ENCODE measurements around the gene BANP.
"Not testable (repeated sequence)": the region's sequence is repeated elsewhere in the genome, so short reads cannot be mapped to it uniquely, and the experiment has no call there.

The BANP gene

GRCh38 chr16:88021041-88021970, 70.1 kb downstream of the BANP start:
- peaks cover 7 to 60% of the 10 kb centered on the region in 2 experiments for H3K36me3 ChIP-seq (ENCODE audit: control insufficient read depth in 1 of 2, insufficient read depth in 2 of 2, low read depth in 1 of 2, low read length in 2 of 2)
- WGBS = 98% methylated on average over 24 of the region's 26 CpGs

GRCh38 chr16:88022076-88023042, 71.1 kb downstream of the BANP start:
- Histone ChIP-seq H3K4me2 (ENCODE audit: low read length, poor library complexity, severe bottlenecking) (no peak overlapping the region), H2BK5ac (ENCODE audit: low read depth, low read length, poor library complexity, severe bottlenecking) (no peak overlapping the region), H4K91ac (ENCODE audit: low read length) (no peak overlapping the region), H2BK120ac (ENCODE audit: low read depth, low read length) (no peak overlapping the region), H3K27me3 (ENCODE audit: control insufficient read depth in 1 of 2, insufficient read depth in 1 of 2, low read length in 2 of 2) (no peaks in the 10 kb centered on the region), H3K23ac (ENCODE audit: low read length in 2 of 2) (no peak overlapping the region), H3K4ac (ENCODE audit: low read depth in 1 of 2, low read length in 2 of 2) (no peak overlapping the region), H3K4me3 (ENCODE audit: insufficient read depth in 1 of 2, low read depth in 1 of 2, low read length in 2 of 2) (no peak overlapping the region), H3K79me1 (replicated peaks; ENCODE audit: low read length, poor library complexity, severe bottlenecking) (peaks cover 27% of the 10 kb centered on the region), H3K9ac (ENCODE audit: low read length) (peak overlapping the region; percentile 63), H2BK12ac (ENCODE audit: low read length in 2 of 2) (no peak overlapping the region), H2AK5ac (ENCODE audit: low read length, severe bottlenecking) (no peak overlapping the region), H3K36me3 (ENCODE audit: control insufficient read depth in 1 of 2, insufficient read depth in 2 of 2, low read depth in 1 of 2, low read length in 2 of 2) (peaks cover 7 to 58% of the 10 kb centered on the region in 2 experiments), H3K18ac (ENCODE audit: low read depth in 1 of 2, low read length in 2 of 2) (no peak overlapping the region), H3K14ac (ENCODE audit: low read length in 2 of 2) (no peak overlapping the region), H4K8ac (ENCODE audit: low read length) (no peak overlapping the region), H2AFZ (ENCODE audit: low read depth, low read length) (no peak overlapping the region), H3K9me3 (ENCODE audit: control insufficient read depth, low read length) (no peaks in the 10 kb centered on the region), H3K4me1 (ENCODE audit: control insufficient read depth, insufficient read depth, low read depth, low read length) (peaks cover 19% of the 10 kb centered on the region), H3K27ac (ENCODE audit: low read length, poor library complexity, severe bottlenecking) (no peak overlapping the region), H2BK15ac (ENCODE audit: low read depth, poor library complexity, severe bottlenecking) (no peak overlapping the region)
- no peak for DNase-seq
- 93% methylated on average over 23 of the region's 23 CpGs for WGBS

More at GRCh38 chr16:88021041-88021970, 70.1 kb downstream of the BANP start:
- not testable (repeated sequence) for DNase-seq; H2AFZ ChIP-seq (ENCODE audit: low read depth, low read length); H3K23ac ChIP-seq (ENCODE audit: low read length in 2 of 2); H3K27ac ChIP-seq (ENCODE audit: low read length, poor library complexity, severe bottlenecking); H3K9me3 ChIP-seq (ENCODE audit: control insufficient read depth, low read length); H3K4ac ChIP-seq (ENCODE audit: low read depth in 1 of 2, low read length in 2 of 2); H2BK12ac ChIP-seq (ENCODE audit: low read length in 2 of 2); H4K8ac ChIP-seq (ENCODE audit: low read length); H3K4me2 ChIP-seq (ENCODE audit: low read length, poor library complexity, severe bottlenecking); H2BK15ac ChIP-seq (ENCODE audit: low read depth, poor library complexity, severe bottlenecking); H3K4me3 ChIP-seq (ENCODE audit: insufficient read depth in 1 of 2, low read depth in 1 of 2, low read length in 2 of 2); H2AK5ac ChIP-seq (ENCODE audit: low read length, severe bottlenecking); H3K14ac ChIP-seq (ENCODE audit: low read length in 2 of 2); H4K91ac ChIP-seq (ENCODE audit: low read length); H3K18ac ChIP-seq (ENCODE audit: low read depth in 1 of 2, low read length in 2 of 2); H2BK120ac ChIP-seq (ENCODE audit: low read depth, low read length); H2BK5ac ChIP-seq (ENCODE audit: low read depth, low read length, poor library complexity, severe bottlenecking); H3K27me3 ChIP-seq (ENCODE audit: control insufficient read depth in 1 of 2, insufficient read depth in 1 of 2, low read length in 2 of 2)
- Histone ChIP-seq H3K9ac (ENCODE audit: low read length) (peak overlapping the region; percentile 63), H3K4me1 (ENCODE audit: control insufficient read depth, insufficient read depth, low read depth, low read length) (peaks cover 19% of the 10 kb centered on the region), H3K79me1 (replicated peaks; ENCODE audit: low read length, poor library complexity, severe bottlenecking) (peaks cover 26% of the 10 kb centered on the region)

GRCh38 chr16:88023366-88023765, 72.1 kb downstream of the BANP start:
- no peak overlapping the region for H3K4ac ChIP-seq (ENCODE audit: low read depth in 1 of 2, low read length in 2 of 2)
- H2AK5ac ChIP-seq (ENCODE audit: low read length, severe bottlenecking) = no peak overlapping the region
- no peak overlapping the region for H3K23ac ChIP-seq (ENCODE audit: low read length in 2 of 2)
- no peak for DNase-seq
- no peak overlapping the region for H2BK15ac ChIP-seq (ENCODE audit: low read depth, poor library complexity, severe bottlenecking)
- H3K18ac ChIP-seq (ENCODE audit: low read depth in 1 of 2, low read length in 2 of 2) = no peak overlapping the region
- no peaks in the 10 kb centered on the region for H3K9me3 ChIP-seq (ENCODE audit: control insufficient read depth, low read length)
- H4K91ac ChIP-seq (ENCODE audit: low read length) = no peak overlapping the region
- H2BK12ac ChIP-seq (ENCODE audit: low read length in 2 of 2) = no peak overlapping the region
- H3K27ac ChIP-seq (ENCODE audit: low read length, poor library complexity, severe bottlenecking) = no peak overlapping the region
- H3K27me3 ChIP-seq (ENCODE audit: control insufficient read depth in 1 of 2, insufficient read depth in 1 of 2, low read length in 2 of 2) = no peaks in the 10 kb centered on the region
- H3K4me1 ChIP-seq (ENCODE audit: control insufficient read depth, insufficient read depth, low read depth, low read length) = peaks cover 20% of the 10 kb centered on the region
- no peak overlapping the region for H3K14ac ChIP-seq (ENCODE audit: low read length in 2 of 2)
- H2BK120ac ChIP-seq (ENCODE audit: low read depth, low read length) = no peak overlapping the region
- no peak overlapping the region for H3K4me2 ChIP-seq (ENCODE audit: low read length, poor library complexity, severe bottlenecking)
- peaks cover 7 to 52% of the 10 kb centered on the region in 2 experiments for H3K36me3 ChIP-seq (ENCODE audit: control insufficient read depth in 1 of 2, insufficient read depth in 2 of 2, low read depth in 1 of 2, low read length in 2 of 2)
- 97% methylated on average over 5 of the region's 12 CpGs for WGBS
- no peak overlapping the region for H2AFZ ChIP-seq (ENCODE audit: low read depth, low read length)
- H3K9ac ChIP-seq (ENCODE audit: low read length) = no peak overlapping the region
- no peak overlapping the region for H4K8ac ChIP-seq (ENCODE audit: low read length)
- H3K79me1 ChIP-seq (replicated peaks; ENCODE audit: low read length, poor library complexity, severe bottlenecking) = peaks cover 31% of the 10 kb centered on the region
- no peak overlapping the region for H3K4me3 ChIP-seq (ENCODE audit: insufficient read depth in 1 of 2, low read depth in 1 of 2, low read length in 2 of 2)
- H2BK5ac ChIP-seq (ENCODE audit: low read depth, low read length, poor library complexity, severe bottlenecking) = no peak overlapping the region

GRCh38 chr16:88023786-88024185, 72.6 kb downstream of the BANP start:
- Histone ChIP-seq H3K27ac (ENCODE audit: low read length, poor library complexity, severe bottlenecking) (no peak overlapping the region), H3K4me2 (ENCODE audit: low read length, poor library complexity, severe bottlenecking) (no peak overlapping the region), H3K4me1 (ENCODE audit: control insufficient read depth, insufficient read depth, low read depth, low read length) (peaks cover 20% of the 10 kb centered on the region), H3K4ac (ENCODE audit: low read depth in 1 of 2, low read length in 2 of 2) (no peak overlapping the region), H2BK120ac (ENCODE audit: low read depth, low read length) (no peak overlapping the region), H3K4me3 (ENCODE audit: insufficient read depth in 1 of 2, low read depth in 1 of 2, low read length in 2 of 2) (no peak overlapping the region), H3K27me3 (ENCODE audit: control insufficient read depth in 1 of 2, insufficient read depth in 1 of 2, low read length in 2 of 2) (no peaks in the 10 kb centered on the region), H2BK12ac (ENCODE audit: low read length in 2 of 2) (no peak overlapping the region), H3K18ac (ENCODE audit: low read depth in 1 of 2, low read length in 2 of 2) (no peak overlapping the region), H3K79me1 (replicated peaks; ENCODE audit: low read length, poor library complexity, severe bottlenecking) (peaks cover 31% of the 10 kb centered on the region), H2BK15ac (ENCODE audit: low read depth, poor library complexity, severe bottlenecking) (no peak overlapping the region), H4K91ac (ENCODE audit: low read length) (no peak overlapping the region), H3K36me3 (ENCODE audit: control insufficient read depth in 1 of 2, insufficient read depth in 2 of 2, low read depth in 1 of 2, low read length in 2 of 2) (peaks cover 7 to 48% of the 10 kb centered on the region in 2 experiments), H2AFZ (ENCODE audit: low read depth, low read length) (no peak overlapping the region), H3K9ac (ENCODE audit: low read length) (no peak overlapping the region), H2BK5ac (ENCODE audit: low read depth, low read length, poor library complexity, severe bottlenecking) (no peak overlapping the region), H4K8ac (ENCODE audit: low read length) (no peak overlapping the region), H2AK5ac (ENCODE audit: low read length, severe bottlenecking) (no peak overlapping the region), H3K14ac (ENCODE audit: low read length in 2 of 2) (no peak overlapping the region), H3K9me3 (ENCODE audit: control insufficient read depth, low read length) (no peaks in the 10 kb centered on the region), H3K23ac (ENCODE audit: low read length in 2 of 2) (peak overlapping the region in 1 of 2 experiments; percentile 18)
- no peak for DNase-seq
- 98% methylated on average over 16 of the region's 16 CpGs for WGBS

All from mesenchymal stem cell (in vitro differentiated cells and primary cell).